ENCODE results near the gene CLDN9.

CLDN9 gene

GRCh38 chr16:3012828-3013420 is at the start of gene CLDN9:
Gene CLDN9, plus strand, starts transcription at chr16:3012923. Its CDS starts 440 bp downstream, at chr16:3013363.
- DNase-seq = no peak

GRCh38 chr16:2963074-2963722 is 49.5 kb upstream of the CLDN9 start:
- DNase-seq = no peak

DNA sequence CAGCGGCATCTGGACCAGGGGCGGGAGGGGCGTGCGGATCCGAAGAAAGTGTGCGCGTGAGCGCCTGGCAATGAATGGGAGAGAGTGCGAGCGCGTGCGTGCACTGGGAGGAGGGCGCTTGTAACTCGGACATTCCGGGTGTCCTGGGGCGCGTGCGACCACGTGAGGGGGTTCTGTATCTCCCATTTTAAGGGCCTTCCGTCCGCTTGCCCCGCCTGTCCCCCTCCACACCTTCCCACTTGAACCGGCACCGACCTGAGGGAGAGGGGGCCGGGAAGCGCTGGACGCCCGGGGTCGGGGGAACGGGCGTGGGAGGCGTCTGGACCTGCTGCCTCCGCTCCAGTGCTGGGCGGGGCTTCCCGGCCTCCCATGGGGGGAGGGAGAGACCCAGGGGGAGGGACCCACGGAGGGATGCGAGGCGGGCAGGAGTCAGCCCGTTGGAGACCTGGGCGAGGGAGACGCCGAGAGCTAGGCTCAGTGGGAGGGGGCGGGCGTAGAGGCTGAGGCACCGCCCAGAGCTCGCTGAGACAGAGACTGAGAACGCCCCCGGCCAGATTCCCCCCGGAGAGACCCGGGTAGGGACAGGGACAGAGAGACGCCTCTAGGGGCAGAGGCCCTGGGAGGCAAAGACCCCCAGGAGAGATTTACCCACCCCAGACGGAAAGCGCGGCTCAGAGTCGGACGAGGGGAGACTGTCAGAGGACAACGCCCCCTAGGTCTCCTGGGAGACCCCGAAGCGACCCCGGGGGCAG is 48.8 kb upstream of the CLDN9 start, which contains the start of gene KREMEN2:
TSS of gene KREMEN2 (plus strand) at position 553 of the 752 bp plus-strand sequence. CDS start 246 bp downstream, outside the sequence.
- no peak for DNase-seq

DNA sequence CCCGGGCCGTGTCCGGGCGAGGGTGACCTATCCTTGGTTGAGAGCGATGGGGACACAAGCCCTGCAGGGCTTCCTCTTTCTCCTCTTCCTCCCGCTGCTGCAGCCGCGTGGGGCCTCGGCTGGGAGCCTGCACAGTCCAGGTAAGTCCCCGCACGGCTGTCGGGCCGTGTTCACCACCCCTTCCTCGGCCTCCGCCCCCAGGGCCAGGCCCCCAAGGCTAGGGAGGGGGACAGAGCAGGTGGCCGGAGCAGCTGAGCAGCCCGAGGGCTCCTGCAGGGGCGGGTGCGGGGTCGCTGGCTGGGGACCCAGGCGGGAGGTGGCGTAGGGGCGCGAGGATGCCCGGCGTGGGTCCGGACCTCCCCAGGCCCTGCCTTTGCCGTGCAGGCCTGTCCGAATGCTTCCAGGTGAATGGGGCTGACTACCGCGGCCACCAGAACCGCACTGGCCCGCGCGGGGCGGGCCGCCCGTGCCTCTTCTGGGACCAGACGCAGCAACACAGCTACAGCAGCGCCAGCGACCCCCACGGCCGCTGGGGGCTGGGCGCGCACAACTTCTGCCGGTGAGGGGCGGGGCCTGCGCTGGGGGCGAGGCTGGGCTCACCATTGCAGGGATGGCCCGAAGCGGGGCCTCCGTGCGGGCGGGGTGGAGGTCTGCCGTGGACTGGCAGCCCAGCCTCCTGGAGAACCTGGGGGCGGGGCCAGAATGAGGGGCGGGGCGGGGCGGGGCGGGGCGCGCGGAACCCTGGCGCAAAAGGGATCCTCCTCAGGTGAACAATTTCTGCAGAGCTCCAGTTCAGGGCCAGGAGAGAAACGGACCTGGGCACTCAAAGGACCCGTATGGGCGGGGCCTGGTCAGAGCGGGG is 48.0 kb upstream of the CLDN9 start:
- no peak for DNase-seq

- DNase-seq = no peak
Measured at GRCh38 chr16:2966043-2966807, 46.5 kb upstream of the CLDN9 start.

DNA sequence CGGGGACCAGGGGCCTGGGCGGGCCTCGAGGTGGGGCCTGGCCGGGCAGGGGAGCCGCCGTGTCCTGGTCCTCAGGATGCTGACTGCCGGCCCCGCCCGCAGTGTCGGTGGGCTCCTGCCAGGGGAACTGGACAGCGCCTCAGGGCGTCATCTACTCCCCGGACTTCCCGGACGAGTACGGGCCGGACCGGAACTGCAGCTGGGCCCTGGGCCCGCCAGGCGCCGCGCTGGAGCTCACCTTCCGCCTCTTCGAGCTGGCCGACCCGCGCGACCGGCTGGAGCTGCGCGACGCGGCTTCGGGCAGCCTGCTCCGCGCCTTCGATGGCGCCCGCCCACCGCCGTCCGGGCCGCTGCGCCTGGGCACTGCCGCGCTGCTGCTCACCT is 45.9 kb upstream of the CLDN9 start:
- no peak for DNase-seq

DNA sequence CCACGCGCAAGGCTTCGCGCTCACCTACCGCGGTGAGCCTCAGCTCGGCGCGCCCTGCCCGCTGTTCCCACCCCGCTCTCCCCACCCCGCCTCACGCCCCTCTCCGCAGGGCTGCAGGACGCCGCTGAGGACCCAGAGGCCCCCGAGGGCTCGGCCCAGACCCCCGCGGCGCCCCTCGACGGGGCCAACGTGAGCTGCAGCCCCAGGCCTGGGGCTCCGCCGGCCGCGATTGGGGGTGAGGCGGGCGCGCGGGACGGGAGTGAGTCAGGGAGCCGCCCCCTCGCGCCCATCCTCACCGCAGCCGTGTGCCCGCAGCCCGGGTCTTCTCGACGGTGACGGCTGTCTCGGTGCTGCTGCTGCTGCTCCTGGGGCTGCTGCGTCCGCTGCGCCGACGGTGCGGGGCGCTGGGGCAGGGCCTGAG is 45.5 kb upstream of the CLDN9 start:
- no peak for DNase-seq

- DNase-seq = no peak
Measured at GRCh38 chr16:2967721-2968161, 45.0 kb upstream of the CLDN9 start.

GRCh38 chr16:2968368-2968737 is 44.4 kb upstream of the CLDN9 start:
- DNase-seq = no peak

GRCh38 chr16:2968738-2969544 is 43.8 kb upstream of the CLDN9 start, which contains the start of gene PAQR4:
Gene PAQR4, plus strand, starts transcription at chr16:2969348. Its CDS starts 327 bp downstream, at chr16:2969675.
- DNase-seq = no peak

DNA sequence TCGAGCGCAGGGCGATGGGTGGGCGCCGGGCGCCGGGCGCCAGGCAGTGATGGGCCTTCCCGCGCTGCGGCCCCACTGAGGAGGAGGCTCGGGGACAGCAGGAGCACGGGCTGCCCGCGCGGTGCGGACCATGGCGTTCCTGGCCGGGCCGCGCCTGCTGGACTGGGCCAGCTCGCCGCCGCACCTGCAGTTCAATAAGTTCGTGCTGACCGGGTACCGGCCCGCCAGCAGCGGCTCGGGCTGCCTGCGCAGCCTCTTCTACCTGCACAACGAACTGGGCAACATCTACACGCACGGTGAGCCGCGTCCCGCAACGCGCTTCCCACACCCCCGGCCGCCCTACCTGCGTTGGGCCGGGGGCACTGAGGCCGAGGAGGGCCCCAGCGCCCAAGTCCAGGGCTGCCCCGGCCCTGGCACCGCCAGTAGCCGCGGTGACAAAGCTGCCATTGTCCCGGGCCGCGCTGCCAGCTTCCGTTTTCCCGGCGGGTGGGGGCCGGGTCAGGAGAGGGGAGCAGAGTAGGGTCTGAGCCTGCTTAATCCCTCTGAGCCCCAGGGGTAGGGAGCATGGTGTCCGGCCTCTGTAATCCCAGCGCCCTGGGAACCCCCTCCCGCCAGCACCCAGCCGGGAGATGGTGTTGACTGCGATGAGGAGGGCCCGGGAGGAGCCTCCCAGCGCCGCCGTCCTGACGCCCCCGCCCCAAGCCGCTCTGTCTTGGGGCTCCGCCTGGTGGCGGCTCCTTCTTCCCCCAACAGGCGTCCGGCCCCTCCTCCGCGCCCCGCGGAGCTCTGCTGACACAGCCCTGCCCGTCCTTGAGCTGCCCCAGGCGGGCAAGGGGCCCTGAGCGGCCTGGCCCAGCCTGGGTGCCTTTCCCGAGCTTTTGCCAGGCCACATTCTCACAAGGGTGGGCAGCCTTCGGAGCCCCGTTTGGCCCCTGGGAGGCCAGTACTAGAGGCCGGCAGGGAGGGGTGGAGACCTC is 42.9 kb upstream of the CLDN9 start:
- no peak for DNase-seq

DNA sequence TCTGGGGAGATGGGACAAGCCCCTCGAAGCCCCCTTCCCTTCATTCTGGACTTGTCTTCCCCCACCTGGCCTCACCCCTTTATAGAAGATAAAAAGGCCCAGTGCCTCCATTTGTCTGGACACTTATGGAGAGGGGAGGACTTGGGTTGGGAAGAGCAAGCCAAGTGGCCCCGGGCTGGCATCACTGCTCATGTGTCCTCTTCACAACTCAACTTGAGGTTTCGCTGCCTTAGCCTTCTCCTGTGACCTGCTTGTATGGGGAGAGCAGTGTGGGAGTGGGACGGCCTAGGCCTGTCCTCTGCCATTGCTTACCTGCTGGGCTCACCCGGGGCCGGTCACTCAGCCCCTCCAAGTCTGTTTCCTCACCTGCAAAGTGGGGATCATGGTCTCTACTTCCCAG is 42.2 kb upstream of the CLDN9 start:
- DNase-seq = no peak

GRCh38 chr16:2971134-2971984 is 41.4 kb upstream of the CLDN9 start:
- DNase-seq = no peak

DNA sequence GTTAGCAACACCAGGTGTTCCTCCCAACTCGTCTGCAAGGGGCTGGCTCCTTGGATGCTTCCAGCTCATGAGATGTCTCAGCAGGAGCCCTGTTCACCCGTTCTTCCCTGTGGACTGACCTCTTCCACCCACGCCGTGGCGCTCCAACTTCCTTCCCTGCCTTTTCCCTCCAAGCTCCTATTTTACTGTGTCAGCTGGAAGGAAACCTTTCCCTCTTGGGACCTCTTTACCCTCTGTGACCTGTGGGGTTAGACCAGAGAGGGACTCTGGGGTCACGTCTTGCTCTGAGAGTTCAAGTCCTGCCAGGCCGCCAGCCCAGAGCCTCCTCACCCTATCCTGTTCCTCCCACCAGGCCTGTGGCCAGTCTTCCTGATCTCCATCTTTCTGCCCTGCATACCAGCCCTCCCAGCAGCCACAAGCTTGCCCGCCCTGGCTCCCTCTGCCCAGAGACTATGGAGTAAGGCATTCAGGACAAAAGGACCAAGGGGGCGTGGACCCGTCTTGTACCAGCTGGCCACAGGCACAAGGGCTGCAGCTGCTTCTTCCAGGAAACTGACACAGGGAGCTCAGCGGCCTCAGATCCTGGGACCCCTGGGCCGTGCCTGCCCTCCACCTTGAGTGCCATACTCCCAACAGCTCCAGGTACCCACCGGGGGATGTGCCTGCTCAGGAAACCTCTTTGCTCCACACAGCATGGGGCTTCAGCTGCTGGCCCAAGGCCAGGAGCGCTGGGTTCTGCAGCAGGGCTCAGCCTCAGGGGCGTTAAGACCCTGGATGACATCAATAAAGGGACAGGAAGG is 40.5 kb upstream of the CLDN9 start:
- no peak for DNase-seq

DNA sequence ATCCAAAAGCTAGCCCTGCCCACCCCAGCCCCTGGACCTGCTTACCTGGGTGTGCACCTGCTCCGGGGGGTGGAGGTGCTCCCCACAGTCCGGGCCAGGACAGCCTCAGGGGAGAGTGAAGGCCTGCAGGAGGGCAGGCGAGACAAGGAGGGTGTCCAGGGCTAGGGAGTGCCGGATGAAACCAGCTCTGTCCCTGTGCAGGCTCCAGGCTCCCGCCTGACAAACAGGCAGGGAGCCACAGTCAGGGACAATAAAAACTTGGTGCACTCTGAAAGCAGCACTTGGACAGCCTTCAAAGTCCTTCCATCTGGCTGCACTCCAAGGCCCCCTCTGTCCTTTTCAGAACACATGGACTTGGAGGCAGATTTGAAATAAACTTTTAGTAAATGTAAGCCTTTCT is 39.6 kb upstream of the CLDN9 start:
- no peak for DNase-seq

DNA sequence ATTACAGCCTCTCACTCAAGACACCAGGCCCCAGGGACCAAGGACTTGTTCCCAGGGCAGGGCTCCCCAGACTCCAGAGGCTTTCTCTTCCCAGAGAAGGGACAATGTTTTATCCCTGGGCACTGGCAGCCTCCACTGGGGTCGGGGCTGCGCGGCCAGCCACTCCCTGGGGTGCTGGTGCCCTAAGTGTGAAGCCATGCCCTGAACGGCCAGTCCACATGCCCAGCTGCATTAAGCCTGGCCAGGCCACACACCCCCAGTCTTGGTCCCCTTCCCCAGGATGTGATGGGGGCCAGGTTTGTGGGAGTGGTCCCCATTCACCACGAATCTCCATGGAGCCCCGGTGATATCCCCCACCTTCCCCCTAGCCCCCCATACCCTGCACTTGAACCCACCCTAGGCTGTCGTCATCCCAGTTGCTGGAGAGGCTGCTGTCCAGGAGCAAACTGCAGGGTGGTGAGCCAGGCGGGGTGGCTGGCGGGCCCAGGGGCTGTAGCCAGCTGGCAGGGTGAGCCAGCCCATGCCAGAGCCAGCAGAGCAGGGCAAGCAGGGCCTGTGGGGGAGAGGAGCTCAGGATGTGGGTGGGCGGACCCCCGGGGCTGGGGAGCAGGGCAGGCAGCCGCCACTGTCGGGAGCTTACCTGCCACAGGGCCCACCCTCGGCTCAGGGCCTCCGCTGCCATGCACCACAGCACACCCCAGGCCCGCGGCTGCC is 39.0 kb upstream of the CLDN9 start:
- DNase-seq = no peak

DNA sequence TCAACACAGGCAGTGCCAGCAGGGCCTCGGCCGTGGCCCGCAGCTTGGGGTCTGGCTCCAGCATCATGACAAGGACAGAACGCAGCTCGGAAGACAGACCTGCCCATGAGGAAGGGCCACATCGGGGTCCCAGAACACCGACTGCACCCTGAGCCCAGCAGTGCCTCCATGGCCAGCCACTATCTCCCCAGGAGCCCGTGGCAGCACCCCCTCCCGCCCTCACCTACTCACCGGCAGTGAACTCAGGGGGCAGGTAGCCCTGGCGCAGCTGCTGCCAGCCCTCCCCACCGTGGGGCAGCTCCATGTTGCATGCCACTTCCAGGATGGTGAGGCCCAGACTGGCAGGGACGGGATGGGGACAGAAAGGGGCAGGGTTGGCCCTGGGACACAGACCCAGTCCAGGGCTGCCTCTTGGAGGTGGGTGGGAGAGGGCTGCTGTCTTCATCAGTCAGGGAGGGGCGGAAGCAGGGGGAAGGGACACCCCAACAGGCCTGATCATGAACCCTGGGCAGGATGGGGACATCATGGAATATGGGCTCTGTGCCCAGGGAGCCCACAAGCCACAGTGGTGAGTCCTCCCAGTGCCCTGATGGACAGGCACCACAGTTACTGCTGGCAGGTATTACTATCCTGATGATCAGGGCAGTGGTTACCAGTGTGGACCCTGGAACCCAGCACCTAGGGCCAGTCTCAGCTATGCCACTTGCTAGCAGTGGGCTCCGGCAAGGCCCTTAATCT is 38.2 kb upstream of the CLDN9 start:
- DNase-seq = no peak

Measured in cortex of kidney (tissue), 1 donor.